Mesothelial cell of epicardium (in vitro differentiated cells): ENCODE data around the gene DOCK10. TPM values are rescaled to one million over a fixed set of nuclear protein-coding genes. Genes with fewer than 3 reads are reported as not detected.

Experiments
- DNase-seq, 2 experiments: peaks; one replicate each; pipeline ENCODE4 v3.0.0; 2021; ENCODE audit warnings: low spot score in 2 of 2; ENCODE audit not compliant: unreplicated experiment in 2 of 2
- H3K27ac Mint-ChIP-seq: 2 replicates; pipeline ENCODE4 v1.8.0; 2021; ENCODE audit warnings: mixed read lengths
- H3K27me3 Mint-ChIP-seq: 2 replicates; pipeline ENCODE4 v1.8.0; 2021; ENCODE audit warnings: low read depth, mixed read lengths
- H3K36me3 Mint-ChIP-seq: 2 replicates; pipeline ENCODE4 v1.8.0; 2021; ENCODE audit warnings: mixed read lengths
- H3K4me1 Mint-ChIP-seq: 2 replicates; pipeline ENCODE4 v1.8.0; 2021; ENCODE audit warnings: mixed read lengths
- H3K4me3 Mint-ChIP-seq: 2 replicates; pipeline ENCODE4 v1.8.0; 2021; ENCODE audit warnings: mild to moderate bottlenecking, moderate library complexity, mixed read lengths
- H3K9me3 Mint-ChIP-seq: 2 replicates; pipeline ENCODE4 v1.8.0; 2021; ENCODE audit warnings: mixed read lengths
- total RNA-seq: library from RNA; stranded (reverse); gene quantifications from 3 replicates; pipeline ENCODE4 v1.2.1, GENCODE V29; 2021
- TF ChIP-seq, protein P1 (sequence below): fragments of 200-600 bp; sonication (generic); IDR thresholded peaks from one replicate; pipeline ENCODE4 v1.5.0; 2021; ENCODE audit warnings: antibody characterized with exemption; ENCODE audit not compliant: unreplicated experiment

Gene DOCK10
- total RNA-seq, 1 donor from 2014 or later: 2.4 TPM

DNA sequence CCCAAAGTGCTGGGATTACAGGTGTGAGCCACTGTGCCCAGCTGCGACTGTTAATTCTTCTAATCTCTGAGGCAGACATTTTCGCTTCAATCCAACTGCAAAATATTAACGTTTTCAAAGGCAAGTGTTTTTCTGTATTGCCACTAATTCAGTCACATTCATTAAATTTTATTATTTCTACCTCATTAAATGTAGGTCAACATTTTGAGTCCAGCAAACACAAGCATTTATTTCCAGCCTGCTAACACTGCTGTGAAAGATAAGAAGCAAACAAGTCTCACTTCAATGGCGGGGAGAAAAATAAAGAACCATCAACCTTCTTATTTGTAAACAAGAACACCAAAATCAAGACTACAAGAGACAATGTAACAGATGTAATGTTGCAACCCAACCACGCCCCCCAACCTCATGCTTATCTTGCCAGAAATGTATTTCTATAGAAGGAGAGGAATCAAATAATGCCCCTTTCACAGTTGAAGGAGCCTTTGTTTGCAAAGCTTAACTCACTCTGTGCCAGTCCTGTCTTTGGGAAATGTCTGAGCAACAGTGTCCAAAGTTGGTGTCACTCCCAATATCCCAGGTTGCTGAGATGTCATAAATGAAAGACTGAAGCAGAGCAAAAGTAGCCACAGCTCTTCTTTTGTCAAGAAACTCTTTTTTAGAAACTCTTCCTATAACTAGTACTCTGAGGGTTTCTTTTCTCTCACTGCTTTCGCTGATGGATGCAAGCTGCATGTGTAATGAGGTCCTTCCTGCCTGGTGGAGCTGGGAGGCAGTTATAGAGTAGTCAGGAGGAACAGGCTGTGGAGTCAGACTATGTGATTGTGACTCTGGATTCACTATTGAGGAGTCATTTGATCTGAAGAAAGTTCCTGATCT lies 8.6 kb downstream of the DOCK10 start:
- no peaks in the 10 kb centered on the region for H3K36me3 Mint-ChIP-seq
- no peak overlapping the region for H3K27ac Mint-ChIP-seq
- H3K27me3 Mint-ChIP-seq: peaks cover 54% of the 10 kb centered on the region
- DNase-seq: no peak
- H3K4me3 Mint-ChIP-seq: no peak overlapping the region
- H3K4me1 Mint-ChIP-seq: peaks cover 3% of the 10 kb centered on the region
- no peaks in the 10 kb centered on the region for H3K9me3 Mint-ChIP-seq
- TF ChIP-seq, protein P1, sequence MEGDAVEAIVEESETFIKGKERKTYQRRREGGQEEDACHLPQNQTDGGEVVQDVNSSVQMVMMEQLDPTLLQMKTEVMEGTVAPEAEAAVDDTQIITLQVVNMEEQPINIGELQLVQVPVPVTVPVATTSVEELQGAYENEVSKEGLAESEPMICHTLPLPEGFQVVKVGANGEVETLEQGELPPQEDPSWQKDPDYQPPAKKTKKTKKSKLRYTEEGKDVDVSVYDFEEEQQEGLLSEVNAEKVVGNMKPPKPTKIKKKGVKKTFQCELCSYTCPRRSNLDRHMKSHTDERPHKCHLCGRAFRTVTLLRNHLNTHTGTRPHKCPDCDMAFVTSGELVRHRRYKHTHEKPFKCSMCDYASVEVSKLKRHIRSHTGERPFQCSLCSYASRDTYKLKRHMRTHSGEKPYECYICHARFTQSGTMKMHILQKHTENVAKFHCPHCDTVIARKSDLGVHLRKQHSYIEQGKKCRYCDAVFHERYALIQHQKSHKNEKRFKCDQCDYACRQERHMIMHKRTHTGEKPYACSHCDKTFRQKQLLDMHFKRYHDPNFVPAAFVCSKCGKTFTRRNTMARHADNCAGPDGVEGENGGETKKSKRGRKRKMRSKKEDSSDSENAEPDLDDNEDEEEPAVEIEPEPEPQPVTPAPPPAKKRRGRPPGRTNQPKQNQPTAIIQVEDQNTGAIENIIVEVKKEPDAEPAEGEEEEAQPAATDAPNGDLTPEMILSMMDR: no peak

DNA sequence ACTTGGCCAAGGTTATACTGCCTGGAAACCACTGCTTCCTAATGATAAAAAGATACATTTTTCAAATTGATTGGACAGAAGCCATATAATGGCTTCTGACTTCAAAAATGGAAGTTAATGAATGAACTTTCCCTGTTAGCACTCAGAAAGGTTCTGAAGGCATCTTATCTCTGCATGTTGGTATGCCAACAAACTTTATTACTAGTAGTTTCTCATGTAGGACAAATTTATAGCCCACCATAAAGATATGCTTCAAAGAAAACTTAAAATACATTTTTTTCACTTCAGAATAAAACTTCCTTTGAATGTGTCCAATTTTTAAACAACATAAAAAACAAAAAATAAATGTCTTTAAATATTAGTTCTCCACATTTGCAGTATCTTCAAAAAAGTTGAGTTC lies 10.0 kb downstream of the DOCK10 start:
- Mint-ChIP-seq H3K27ac (no peak overlapping the region), H3K4me1 (peaks cover 3% of the 10 kb centered on the region), H3K4me3 (no peak overlapping the region), H3K36me3 (no peaks in the 10 kb centered on the region), H3K27me3 (peaks cover 43% of the 10 kb centered on the region), H3K9me3 (no peaks in the 10 kb centered on the region)
- DNase-seq: no peak
- TF ChIP-seq, protein P1: no peak

DNA sequence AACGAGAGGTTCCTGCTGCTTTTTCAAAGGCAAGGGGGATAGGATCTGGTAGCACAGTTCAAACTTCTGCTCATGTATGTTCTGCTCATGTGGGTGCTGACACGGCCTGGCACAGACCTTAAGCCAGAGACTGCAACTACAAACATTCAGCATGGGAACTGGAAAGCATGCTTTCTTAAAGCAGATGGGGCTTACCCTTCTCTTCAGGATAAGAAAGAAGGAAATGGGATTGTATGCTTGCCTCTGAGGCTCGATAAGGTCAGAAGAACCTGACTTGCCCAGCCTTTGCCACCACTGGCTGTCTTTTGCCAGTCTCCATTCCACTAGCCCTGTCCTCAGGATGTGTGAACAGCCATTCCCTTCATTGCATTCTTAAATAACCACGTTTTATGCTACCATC lies 10.7 kb downstream of the DOCK10 start:
- no peak overlapping the region for H3K4me3 Mint-ChIP-seq

DNA sequence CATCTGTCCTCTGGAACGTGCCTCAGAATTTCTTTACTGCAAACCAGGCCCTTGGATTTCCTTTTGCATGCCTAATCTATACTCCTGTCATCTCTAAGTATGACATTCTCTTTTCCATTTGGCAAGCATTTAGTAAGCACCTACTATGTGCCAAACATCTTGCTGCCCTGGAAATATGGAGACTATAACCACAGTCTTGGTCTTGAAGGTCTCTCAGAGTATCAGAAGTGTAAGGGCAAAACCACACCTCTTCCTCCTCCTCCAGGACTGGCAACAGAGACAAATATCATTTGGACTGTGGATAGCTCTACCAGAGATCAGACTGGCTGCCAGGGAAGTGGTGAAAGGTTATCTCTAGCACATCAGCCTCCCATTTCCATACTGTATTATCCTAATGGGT lies 11.4 kb downstream of the DOCK10 start:
- no peaks in the 10 kb centered on the region for H3K9me3 Mint-ChIP-seq
- H3K27ac Mint-ChIP-seq: no peak overlapping the region
- DNase-seq: no peak
- peaks cover 35% of the 10 kb centered on the region for H3K27me3 Mint-ChIP-seq
- no peaks in the 10 kb centered on the region for H3K36me3 Mint-ChIP-seq
- TF ChIP-seq, protein P1: no peak
- no peak overlapping the region for H3K4me3 Mint-ChIP-seq
- peaks cover 3% of the 10 kb centered on the region for H3K4me1 Mint-ChIP-seq

More for the DNA sequence above, 10.7 kb downstream of the DOCK10 start:
- DNase-seq: no peak
- no peaks in the 10 kb centered on the region for H3K36me3 Mint-ChIP-seq
- TF ChIP-seq, protein P1: no peak
- peaks cover 36% of the 10 kb centered on the region for H3K27me3 Mint-ChIP-seq
- H3K9me3 Mint-ChIP-seq: no peaks in the 10 kb centered on the region
- peaks cover 3% of the 10 kb centered on the region for H3K4me1 Mint-ChIP-seq
- no peak overlapping the region for H3K27ac Mint-ChIP-seq

DNA sequence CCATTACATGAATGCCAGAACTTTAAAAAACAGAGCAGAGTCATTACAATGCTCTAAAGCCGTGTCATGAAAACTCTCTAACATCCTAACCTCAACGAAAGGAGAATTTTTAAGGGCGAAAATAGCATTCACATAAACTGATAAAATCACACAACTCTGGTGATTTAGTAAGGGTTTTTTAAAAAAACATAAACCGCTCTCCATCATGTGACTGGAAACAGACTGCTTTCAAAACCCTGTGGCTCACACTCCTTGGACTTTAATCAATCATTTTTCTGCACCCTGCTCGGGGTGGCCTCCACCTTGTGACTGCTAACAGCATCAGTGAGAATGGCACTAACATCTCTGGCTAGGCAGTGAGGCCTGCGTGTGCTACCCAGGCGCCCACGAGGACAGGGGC lies 12.1 kb downstream of the DOCK10 start:
- no peak overlapping the region for H3K27ac Mint-ChIP-seq
- no peak for DNase-seq
- no peaks in the 10 kb centered on the region for H3K9me3 Mint-ChIP-seq
- no peak overlapping the region for H3K4me3 Mint-ChIP-seq
- H3K4me1 Mint-ChIP-seq: peaks cover 3% of the 10 kb centered on the region
- H3K27me3 Mint-ChIP-seq: peaks cover 30% of the 10 kb centered on the region
- H3K36me3 Mint-ChIP-seq: no peaks in the 10 kb centered on the region
- TF ChIP-seq, protein P1: no peak
